ENCODE data around the gene UNKL. TPM values are rescaled to one million over a fixed set of nuclear protein-coding genes. Genes with fewer than 3 reads are reported as not detected.

Gene UNKL
- total RNA-seq, 1 experiment from 2014 or later, result 4.8 TPM

GRCh38 chr16:1325673-1326371, 88.7 kb downstream of the UNKL start:
- DNase-seq (ENCODE audit: low read depth), result no peak

GRCh38 chr16:1325261-1325660, 89.2 kb downstream of the UNKL start:
- DNase-seq (ENCODE audit: low read depth), result no peak

GRCh38 chr16:1324286-1324826, 90.1 kb downstream of the UNKL start:
- DNase-seq (ENCODE audit: low read depth), result no peak

GRCh38 chr16:1323296-1324239, 90.9 kb downstream of the UNKL start:
- DNase-seq (ENCODE audit: low read depth), result no peak

- DNase-seq (ENCODE audit: low read depth), result no peak
These were observed 92.1 kb downstream of the UNKL start for GRCh38 chr16:1322407-1322806.

- no peak for DNase-seq (ENCODE audit: low read depth)
These were observed 93.8 kb downstream of the UNKL start for GRCh38 chr16:1320658-1321240.

- DNase-seq (ENCODE audit: low read depth), result no peak
These were observed 94.4 kb downstream of the UNKL start for GRCh38 chr16:1320097-1320496.

- no peak for DNase-seq (ENCODE audit: low read depth)
These were observed 95.5 kb downstream of the UNKL start for GRCh38 chr16:1319041-1319440.

GRCh38 chr16:1318268-1318545, 96.3 kb downstream of the UNKL start:
- DNase-seq (ENCODE audit: low read depth), result no peak

GRCh38 chr16:1317479-1318267, 96.8 kb downstream of the UNKL start:
- DNase-seq (ENCODE audit: low read depth), result no peak

- no peak for DNase-seq (ENCODE audit: low read depth)
These were observed 98.5 kb downstream of the UNKL start for GRCh38 chr16:1316033-1316405.

- no peak for DNase-seq (ENCODE audit: low read depth)
These were observed 99.1 kb downstream of the UNKL start for GRCh38 chr16:1315081-1316032.

- no peak for DNase-seq (ENCODE audit: low read depth)
These were observed 100.0 kb downstream of the UNKL start for GRCh38 chr16:1314399-1315068.

- no peak for DNase-seq (ENCODE audit: low read depth)
These were observed 100.7 kb downstream of the UNKL start for GRCh38 chr16:1313721-1314369.

Other genes with a start within 250 kb of the UNKL start
- 0.24 TPM in 1 of 2 replicates, not detected in the other for gene TPSG1, start 189.4 kb downstream of the UNKL start, total RNA-seq (2014; rRNA removed; shearing (Covaris generic))
- not detected in 2 replicates for gene TPSB2, start 184.5 kb downstream of the UNKL start, total RNA-seq (2014; rRNA removed; shearing (Covaris generic))
- gene TPSAB1, start 174.0 kb downstream of the UNKL start, total RNA-seq (2014; rRNA removed; shearing (Covaris generic)), result 0.39 and 0.72 TPM in 2 replicates
- gene TPSD1, start 158.6 kb downstream of the UNKL start, total RNA-seq (2014; rRNA removed; shearing (Covaris generic)), result not detected in 2 replicates
- gene UBE2I, start 105.1 kb downstream of the UNKL start, total RNA-seq (2014; rRNA removed; shearing (Covaris generic)), result 50.4 and 53.6 TPM in 2 replicates
- gene BAIAP3, start 81.1 kb downstream of the UNKL start, total RNA-seq (2014; rRNA removed; shearing (Covaris generic)), result 1.2 and 2.4 TPM in 2 replicates
- 50.0 and 65.5 TPM in 2 replicates for gene TSR3, start 62.8 kb downstream of the UNKL start, total RNA-seq (2014; rRNA removed; shearing (Covaris generic))
- gene GNPTG, start 62.8 kb downstream of the UNKL start, total RNA-seq (2014; rRNA removed; shearing (Covaris generic)), result 27.8 and 42.1 TPM in 2 replicates
- gene UQCC4, start 6.0 kb upstream of the UNKL start, total RNA-seq (2014; rRNA removed; shearing (Covaris generic)), result 25.1 and 30.1 TPM in 2 replicates
- not detected in 2 replicates for gene PERCC1, start 16.4 kb upstream of the UNKL start, total RNA-seq (2014; rRNA removed; shearing (Covaris generic))
- not detected in 2 replicates for gene CCDC154, start 29.9 kb upstream of the UNKL start, total RNA-seq (2014; rRNA removed; shearing (Covaris generic))
- 33.3 and 38.6 TPM in 2 replicates for gene CLCN7, start 60.3 kb upstream of the UNKL start, total RNA-seq (2014; rRNA removed; shearing (Covaris generic))
- gene PTX4, start 74.2 kb upstream of the UNKL start, total RNA-seq (2014; rRNA removed; shearing (Covaris generic)), result not detected in 2 replicates
- gene TELO2, start 78.7 kb upstream of the UNKL start, total RNA-seq (2014; rRNA removed; shearing (Covaris generic)), result 9.0 and 12.8 TPM in 2 replicates
- not detected in 2 replicates for gene TMEM204, start 119.0 kb upstream of the UNKL start, total RNA-seq (2014; rRNA removed; shearing (Covaris generic))
- 4.9 and 9.4 TPM in 2 replicates for gene IFT140, start 197.4 kb upstream of the UNKL start, total RNA-seq (2014; rRNA removed; shearing (Covaris generic))
- 3.2 and 4.7 TPM in 2 replicates for gene CRAMP1, start 197.7 kb upstream of the UNKL start, total RNA-seq (2014; rRNA removed; shearing (Covaris generic))